Loucy (cell line): ENCODE measurements around the gene KCNMA1.

ENCODE experiments used
- EZH2phosphoT487 ChIP-seq: fragments of 200-600 bp; IDR thresholded peaks from 2 replicates; pipeline ENCODE4 v1.6.1; 2018; ENCODE audit warnings: antibody characterized with exemption, mild to moderate bottlenecking, moderate library complexity, borderline replicate concordance
- TF ChIP-seq, protein P1 (sequence below): fragments of 200-600 bp; sonication (generic); conservative IDR thresholded peaks from 2 replicates; pipeline ENCODE4 v1.5.1; 2014; ENCODE audit warnings: mild to moderate bottlenecking, antibody characterized with exemption, low read length

- TF ChIP-seq, protein P1, sequence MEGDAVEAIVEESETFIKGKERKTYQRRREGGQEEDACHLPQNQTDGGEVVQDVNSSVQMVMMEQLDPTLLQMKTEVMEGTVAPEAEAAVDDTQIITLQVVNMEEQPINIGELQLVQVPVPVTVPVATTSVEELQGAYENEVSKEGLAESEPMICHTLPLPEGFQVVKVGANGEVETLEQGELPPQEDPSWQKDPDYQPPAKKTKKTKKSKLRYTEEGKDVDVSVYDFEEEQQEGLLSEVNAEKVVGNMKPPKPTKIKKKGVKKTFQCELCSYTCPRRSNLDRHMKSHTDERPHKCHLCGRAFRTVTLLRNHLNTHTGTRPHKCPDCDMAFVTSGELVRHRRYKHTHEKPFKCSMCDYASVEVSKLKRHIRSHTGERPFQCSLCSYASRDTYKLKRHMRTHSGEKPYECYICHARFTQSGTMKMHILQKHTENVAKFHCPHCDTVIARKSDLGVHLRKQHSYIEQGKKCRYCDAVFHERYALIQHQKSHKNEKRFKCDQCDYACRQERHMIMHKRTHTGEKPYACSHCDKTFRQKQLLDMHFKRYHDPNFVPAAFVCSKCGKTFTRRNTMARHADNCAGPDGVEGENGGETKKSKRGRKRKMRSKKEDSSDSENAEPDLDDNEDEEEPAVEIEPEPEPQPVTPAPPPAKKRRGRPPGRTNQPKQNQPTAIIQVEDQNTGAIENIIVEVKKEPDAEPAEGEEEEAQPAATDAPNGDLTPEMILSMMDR: no peak
- no peak for TF ChIP-seq EZH2phosphoT487
Observed at GRCh38 chr10:77071956-77072355, 565.7 kb downstream of the KCNMA1 start.
